ENCODE results near the gene PANK4.

Gene PANK4

GRCh38 chr1:2512862-2513421, 13.5 kb downstream of the PANK4 start:
- DNase-seq (ENCODE audit: low spot score), result no peak

- no peak for DNase-seq (ENCODE audit: low spot score)
These were observed 15.8 kb downstream of the PANK4 start for GRCh38 chr1:2510366-2511155.

- no peak for DNase-seq (ENCODE audit: low spot score)
These were observed 16.8 kb downstream of the PANK4 start for GRCh38 chr1:2509589-2509988.

GRCh38 chr1:2508751-2509150, 17.6 kb downstream of the PANK4 start:
- no peak for DNase-seq (ENCODE audit: low spot score)

DNA sequence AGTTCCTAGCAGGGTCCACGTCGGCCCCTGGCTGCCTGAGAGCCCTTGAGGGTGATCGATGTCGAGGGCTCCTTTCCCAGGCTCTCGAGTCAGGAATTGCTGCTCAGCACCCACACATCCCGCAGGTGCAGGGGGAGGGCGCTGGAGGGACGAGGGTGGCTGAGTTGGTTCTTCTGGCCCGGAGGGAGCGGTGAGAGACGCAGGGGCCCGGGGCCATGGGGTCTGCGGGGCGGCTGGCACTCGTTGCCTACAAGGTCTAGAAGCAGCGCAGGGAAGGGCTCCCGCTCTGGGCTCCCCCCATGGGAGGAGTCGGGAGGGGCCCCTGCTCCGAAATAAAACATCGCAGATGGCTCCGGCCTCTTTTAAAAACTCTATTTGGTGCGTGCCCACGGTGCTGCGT, 18.2 kb downstream of the PANK4 start:
- DNase-seq (ENCODE audit: low spot score), result no peak

- no peak for DNase-seq (ENCODE audit: low spot score)
These were observed 18.6 kb downstream of the PANK4 start for GRCh38 chr1:2507744-2508155.

DNA sequence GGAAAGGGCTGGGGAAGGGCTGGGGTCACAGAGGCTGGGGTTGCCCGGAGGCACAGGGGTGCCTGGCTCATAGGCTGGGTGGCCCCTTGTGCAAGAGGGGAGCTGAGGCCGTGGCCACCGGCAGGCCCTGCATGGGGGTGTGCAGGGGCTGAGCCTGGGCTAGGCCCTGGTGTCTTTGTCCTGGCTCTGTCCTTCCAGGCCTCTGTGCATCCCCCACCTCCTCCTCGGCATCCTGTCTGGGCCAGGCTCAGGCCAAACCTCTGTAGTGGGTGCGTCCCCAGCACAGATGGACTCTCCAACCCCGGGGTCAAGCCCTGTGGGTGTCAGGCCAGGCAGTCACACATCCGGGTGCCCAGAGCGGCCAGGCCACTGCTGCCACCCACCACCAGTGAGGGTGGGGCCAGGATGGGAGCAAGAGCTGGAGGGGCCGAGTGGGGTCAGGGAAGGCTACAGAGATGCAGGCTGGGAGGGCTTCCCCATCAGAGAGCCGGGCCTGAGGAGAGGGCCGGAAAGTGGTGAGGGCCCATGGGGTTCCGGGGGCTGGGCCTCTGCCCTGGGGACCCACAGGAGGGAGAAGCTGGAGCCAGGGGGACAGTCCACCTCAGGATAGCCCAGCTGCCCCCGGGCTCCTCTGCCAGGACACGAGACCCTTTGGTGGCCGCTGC, 19.4 kb downstream of the PANK4 start:
- no peak for DNase-seq (ENCODE audit: low spot score)

DNA sequence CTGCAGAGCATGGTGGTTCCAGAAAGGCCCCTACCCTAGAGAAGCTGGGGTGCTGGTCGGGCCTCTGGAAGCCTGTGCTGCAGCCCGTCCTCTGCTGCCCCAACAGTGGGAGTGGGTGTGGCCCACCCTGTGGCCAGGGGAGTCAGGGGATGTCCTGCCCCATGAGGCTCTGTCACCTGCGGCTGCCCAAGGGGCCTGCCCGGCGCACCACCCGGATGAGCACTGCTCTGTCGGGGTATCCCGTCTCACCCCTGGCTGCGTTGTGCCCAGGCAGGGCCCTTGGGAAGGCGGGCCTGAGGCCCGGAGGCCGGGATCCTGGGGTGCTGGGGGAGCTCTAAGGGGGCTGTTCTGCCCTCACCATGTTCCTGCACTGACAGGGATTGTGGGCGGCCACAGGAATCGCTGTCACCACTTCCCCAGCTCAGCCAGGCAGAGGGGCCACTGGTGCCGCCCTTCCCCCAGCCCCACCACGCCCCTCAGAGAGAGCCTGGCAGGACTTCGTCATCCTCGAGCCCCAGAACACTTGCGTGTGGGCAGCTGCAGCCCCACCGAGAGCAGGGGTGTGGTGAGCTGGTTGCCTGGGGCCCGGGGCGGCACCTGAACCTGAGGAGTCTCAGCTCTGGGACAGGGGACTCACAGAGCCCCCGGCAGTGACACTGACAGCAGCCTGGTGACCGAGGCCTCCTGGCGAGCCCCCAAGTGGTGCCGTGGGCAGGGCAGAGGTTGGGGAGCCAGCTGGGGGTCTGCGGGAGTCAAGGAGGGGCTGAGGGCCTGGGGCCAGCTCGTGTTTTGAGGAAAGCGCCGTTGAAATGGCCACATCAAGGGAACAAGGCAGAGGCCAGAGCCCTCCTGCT, 20.2 kb downstream of the PANK4 start:
- no peak for DNase-seq (ENCODE audit: low spot score)

DNA sequence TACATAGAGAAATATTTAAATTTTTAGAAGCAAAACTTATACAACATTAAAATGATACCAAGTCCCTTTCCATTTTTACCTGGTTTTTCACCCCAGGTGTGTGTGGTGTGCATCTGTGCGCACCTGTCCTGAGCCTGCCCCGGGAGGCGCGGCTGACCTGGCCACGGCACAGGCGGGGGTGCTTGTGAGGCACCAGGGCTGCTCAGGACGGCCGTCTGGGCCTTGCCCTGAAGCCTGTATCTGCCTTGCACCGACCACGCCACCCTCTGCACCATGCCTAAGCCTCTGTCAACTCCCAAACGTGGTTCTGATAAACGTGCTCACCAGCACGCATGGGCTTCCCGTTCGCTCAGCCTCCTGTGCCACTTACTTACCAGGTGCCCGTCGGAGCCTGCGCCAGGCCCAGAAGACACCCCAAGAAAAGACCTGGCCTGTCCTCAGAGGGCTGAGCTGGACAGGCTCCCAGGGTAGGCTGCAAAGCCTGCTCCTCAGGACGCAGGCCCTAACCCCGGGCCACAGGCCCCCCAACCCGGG, 20.9 kb downstream of the PANK4 start:
- no peak for DNase-seq (ENCODE audit: low spot score)

DNA sequence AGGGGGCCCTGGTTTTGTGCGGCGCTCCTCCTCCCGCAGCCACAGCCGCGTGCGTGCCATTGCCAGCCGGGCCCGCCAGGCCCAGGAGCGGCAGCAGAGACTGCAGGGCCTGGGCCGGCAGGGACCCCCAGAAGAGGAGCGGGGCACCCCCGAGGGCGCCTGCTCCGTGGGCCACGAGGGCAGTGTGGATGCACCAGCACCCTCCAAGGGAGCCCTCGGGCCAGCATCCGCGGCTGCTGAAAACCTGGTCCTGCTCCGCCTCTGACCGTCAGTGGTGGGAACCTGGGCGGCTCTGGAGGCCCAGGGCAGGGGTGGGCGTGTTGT, 21.5 kb downstream of the PANK4 start:
- no peak for DNase-seq (ENCODE audit: low spot score)

DNA sequence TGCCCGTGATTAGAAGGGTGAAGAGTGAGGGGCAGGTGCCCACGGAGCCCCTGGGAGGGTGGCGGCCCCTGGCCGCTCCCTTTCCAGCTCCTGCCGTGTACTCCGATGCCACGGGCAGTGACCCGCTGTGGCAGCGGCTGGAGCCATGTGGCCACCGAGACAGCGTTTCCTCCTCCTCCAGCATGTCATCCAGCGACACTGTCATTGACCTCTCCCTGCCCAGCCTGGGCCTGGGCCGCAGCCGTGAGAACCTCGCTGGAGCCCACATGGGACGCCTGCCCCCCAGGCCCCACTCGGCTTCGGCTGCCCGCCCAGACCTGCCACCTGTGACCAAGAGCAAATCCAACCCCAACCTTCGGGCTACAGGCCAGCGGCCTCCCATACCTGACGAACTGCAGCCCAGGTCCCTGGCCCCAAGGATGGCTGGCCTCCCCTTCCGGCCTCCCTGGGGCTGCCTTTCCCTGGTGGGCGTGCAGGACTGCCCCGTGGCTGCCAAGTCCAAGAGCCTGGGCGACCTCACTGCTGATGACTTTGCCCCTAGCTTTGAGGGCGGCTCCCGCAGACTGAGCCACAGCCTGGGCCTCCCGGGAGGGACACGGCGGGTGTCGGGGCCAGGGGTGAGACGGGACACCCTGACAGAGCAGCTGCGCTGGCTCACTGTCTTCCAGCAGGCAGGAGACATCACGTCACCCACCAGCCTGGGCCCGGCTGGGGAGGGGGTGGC, 22.0 kb downstream of the PANK4 start:
- DNase-seq (ENCODE audit: low spot score), result no peak

DNA sequence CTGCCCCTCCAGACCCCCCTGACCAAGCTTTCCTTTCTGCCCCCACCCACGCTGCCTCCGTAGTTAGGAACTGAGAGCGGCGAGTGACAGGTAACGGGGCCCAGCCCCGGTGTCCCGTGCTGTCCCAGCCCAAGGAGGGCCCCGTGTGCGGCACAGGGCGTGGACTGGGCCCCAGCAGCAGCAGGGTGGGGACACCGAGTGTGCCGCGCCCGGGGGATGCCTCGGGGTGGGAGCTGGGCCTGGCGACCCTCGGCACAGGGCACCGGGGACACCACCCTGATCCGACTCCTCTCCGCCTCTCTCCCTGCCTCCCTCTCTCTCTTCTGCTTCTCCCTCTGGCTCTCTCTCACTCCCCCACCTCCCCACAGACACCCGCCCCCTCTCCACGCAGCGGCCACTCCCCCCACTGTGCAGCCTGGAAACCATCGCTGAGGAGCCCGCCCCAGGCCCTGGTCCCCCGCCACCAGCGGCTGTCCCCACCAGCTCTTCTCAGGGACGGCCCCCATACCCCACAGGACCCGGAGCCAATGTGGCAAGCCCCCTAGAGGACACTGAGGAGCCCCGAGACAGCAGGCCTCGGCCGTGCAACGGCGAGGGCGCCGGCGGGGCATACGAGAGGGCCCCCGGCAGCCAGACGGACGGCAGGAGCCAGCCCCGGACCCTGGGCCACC, 22.7 kb downstream of the PANK4 start:
- no peak for DNase-seq (ENCODE audit: low spot score)

- no peak for DNase-seq (ENCODE audit: low spot score)
These were observed 23.5 kb downstream of the PANK4 start for GRCh38 chr1:2502661-2503553.

DNA sequence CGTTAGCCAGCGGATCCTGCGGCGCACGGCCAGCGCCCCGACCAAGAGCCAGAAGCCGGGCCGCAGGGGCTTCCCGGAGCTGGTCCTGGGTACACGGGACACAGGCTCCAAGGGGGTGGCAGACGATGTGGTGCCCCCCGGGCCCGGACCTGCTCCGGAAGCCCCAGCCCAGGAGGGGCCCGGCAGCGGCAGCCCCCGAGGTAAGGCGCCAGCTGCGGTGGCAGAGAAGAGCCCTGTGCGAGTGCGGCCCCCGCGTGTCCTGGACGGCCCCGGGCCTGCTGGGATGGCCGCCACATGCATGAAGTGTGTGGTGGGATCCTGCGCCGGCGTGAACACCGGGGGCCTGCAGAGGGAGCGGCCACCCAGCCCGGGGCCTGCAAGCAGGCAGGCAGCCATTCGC, 24.2 kb downstream of the PANK4 start:
- no peak for DNase-seq (ENCODE audit: low spot score)

- DNase-seq (ENCODE audit: low spot score), result no peak
These were observed 24.6 kb downstream of the PANK4 start for GRCh38 chr1:2501820-2502119.

GRCh38 chr1:2501041-2501819, 25.2 kb downstream of the PANK4 start:
- DNase-seq (ENCODE audit: low spot score), result no peak

GRCh38 chr1:2499986-2500596, 26.3 kb downstream of the PANK4 start:
- DNase-seq (ENCODE audit: low spot score), result peak; percentile 64

DNA sequence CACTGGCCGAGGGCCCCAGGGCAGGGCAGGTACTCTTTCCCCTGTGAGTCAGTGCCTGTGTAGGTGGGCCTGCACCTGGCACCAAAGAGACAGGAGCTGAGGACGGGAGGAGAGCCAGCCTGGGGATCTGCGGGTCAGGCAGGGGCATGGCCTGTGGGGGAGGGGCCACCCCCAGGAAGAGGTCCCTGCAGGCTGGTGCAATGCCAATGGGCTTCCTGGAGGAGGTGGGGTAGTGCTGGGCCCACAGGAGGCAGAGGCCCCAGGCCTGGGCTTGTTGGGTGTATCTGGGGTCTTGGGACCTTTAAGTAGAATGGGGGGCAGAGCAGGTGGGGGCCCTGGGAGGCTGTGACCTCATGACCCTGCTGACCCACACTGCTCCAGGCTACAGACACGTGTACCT, 27.1 kb downstream of the PANK4 start:
- DNase-seq (ENCODE audit: low spot score), result no peak

DNA sequence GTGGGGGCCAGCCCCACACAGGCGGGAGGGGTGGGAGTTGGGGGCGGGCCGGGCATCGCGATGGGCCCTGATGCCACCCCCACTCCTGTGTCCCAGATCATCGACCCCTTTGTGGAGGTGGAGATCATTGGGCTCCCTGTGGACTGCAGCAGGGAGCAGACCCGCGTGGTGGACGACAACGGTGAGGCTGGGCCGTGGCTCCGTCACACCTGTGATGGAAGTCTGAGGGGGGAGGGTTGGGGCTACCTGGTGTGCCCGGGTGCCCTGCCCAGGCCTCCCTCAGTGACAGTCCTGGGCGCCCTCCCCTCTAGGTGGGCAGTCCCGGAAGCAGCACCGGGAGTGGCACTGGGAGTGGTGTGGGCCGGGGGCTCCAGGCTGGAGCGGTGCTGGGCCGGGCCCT, 27.7 kb downstream of the PANK4 start:
- DNase-seq (ENCODE audit: low spot score), result no peak
